K562 treated with DMSO at 1 percent for 48 hours (cell line): ENCODE results near the gene HLA-A. TPM values are rescaled to one million over a fixed set of nuclear protein-coding genes. Genes with fewer than 3 reads are reported as not detected.

Experiments used
- total RNA-seq: library from RNA; unstranded; fragments of 300-600 nt; gene quantifications from 2 replicates; pipeline ENCODE4 v1.2.3, GENCODE V29; 2022; ENCODE audit warnings: low replicate concordance; ENCODE audit errors: extremely low read depth

The HLA-A gene
- not detected in 2 replicates for total RNA-seq

DNA sequence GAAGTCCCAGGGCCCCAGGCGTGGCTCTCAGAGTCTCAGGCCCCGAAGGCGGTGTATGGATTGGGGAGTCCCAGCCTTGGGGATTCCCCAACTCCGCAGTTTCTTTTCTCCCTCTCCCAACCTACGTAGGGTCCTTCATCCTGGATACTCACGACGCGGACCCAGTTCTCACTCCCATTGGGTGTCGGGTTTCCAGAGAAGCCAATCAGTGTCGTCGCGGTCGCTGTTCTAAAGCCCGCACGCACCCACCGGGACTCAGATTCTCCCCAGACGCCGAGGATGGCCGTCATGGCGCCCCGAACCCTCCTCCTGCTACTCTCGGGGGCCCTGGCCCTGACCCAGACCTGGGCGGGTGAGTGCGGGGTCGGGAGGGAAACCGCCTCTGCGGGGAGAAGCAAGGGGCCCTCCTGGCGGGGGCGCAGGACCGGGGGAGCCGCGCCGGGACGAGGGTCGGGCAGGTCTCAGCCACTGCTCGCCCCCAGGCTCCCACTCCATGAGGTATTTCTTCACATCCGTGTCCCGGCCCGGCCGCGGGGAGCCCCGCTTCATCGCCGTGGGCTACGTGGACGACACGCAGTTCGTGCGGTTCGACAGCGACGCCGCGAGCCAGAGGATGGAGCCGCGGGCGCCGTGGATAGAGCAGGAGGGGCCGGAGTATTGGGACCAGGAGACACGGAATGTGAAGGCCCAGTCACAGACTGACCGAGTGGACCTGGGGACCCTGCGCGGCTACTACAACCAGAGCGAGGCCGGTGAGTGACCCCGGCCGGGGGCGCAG, at the start of gene HLA-A:
Gene HLA-A (plus strand): TSS at position 258 of the 778 bp plus-strand sequence. CDS start 22 bp downstream, at position 280.

Other genes with a start within 250 kb of the HLA-A start
- gene HLA-F, start 219.1 kb upstream of the HLA-A start, total RNA-seq: not detected in 2 replicates
- gene HLA-G, start 114.7 kb upstream of the HLA-A start, total RNA-seq: not detected in 2 replicates
- not detected in 2 replicates for gene POLR1H, start 118.7 kb downstream of the HLA-A start, total RNA-seq
- gene PPP1R11, start 124.7 kb downstream of the HLA-A start, total RNA-seq: not detected in 2 replicates
- not detected in 2 replicates for gene RNF39, start 133.2 kb downstream of the HLA-A start, total RNA-seq
- gene TRIM31, start 170.6 kb downstream of the HLA-A start, total RNA-seq: not detected in 2 replicates
- gene TRIM40, start 193.6 kb downstream of the HLA-A start, total RNA-seq: not detected in 2 replicates
- gene TRIM10, start 218.7 kb downstream of the HLA-A start, total RNA-seq: not detected in 2 replicates
- gene TRIM15, start 221.0 kb downstream of the HLA-A start, total RNA-seq: not detected in 2 replicates